Mucosa of stomach (tissue), 1 donor: ENCODE results near the gene HOXA13.

Experiments
- H3K27me3 ChIP-seq: one replicate; pipeline ENCODE4 v1.7.0; 2013; ENCODE audit warnings: mild to moderate bottlenecking, low read length; ENCODE audit not compliant: control insufficient read depth, insufficient read depth
- H3K36me3 ChIP-seq: one replicate; pipeline ENCODE4 v1.7.0; 2013; ENCODE audit warnings: low read length; ENCODE audit not compliant: control insufficient read depth, insufficient read depth
- H3K4me1 ChIP-seq: one replicate; pipeline ENCODE4 v1.7.0; 2013; ENCODE audit warnings: mild to moderate bottlenecking, low read length; ENCODE audit not compliant: control insufficient read depth, insufficient read depth
- H3K4me3 ChIP-seq: one replicate; pipeline ENCODE4 v1.7.0; 2013; ENCODE audit warnings: low read length
- H3K9ac ChIP-seq: one replicate; pipeline ENCODE4 v1.7.0; 2013; ENCODE audit warnings: mild to moderate bottlenecking, low read length, moderate library complexity
- H3K9me3 ChIP-seq: one replicate; pipeline ENCODE4 v1.7.0; 2013; ENCODE audit warnings: mild to moderate bottlenecking, low read length, moderate library complexity; ENCODE audit not compliant: control insufficient read depth
- donor health status: Pancreatic carcinoma.

Gene HOXA13

GRCh38 chr7:27184337-27185012, 15.4 kb downstream of the HOXA13 start:
- Histone ChIP-seq H3K4me3 (no peak overlapping the region), H3K27me3 (peaks cover 96% of the 10 kb centered on the region), H3K9me3 (no peaks in the 10 kb centered on the region), H3K9ac (no peak overlapping the region), H3K36me3 (no peaks in the 10 kb centered on the region), H3K4me1 (peaks cover 38% of the 10 kb centered on the region)

GRCh38 chr7:27183682-27184336, 16.1 kb downstream of the HOXA13 start:
- H3K4me3 ChIP-seq = no peak overlapping the region
- H3K4me1 ChIP-seq = peaks cover 38% of the 10 kb centered on the region
- H3K9ac ChIP-seq = no peak overlapping the region
- no peaks in the 10 kb centered on the region for H3K36me3 ChIP-seq
- peaks cover 96% of the 10 kb centered on the region for H3K27me3 ChIP-seq
- H3K9me3 ChIP-seq = no peaks in the 10 kb centered on the region

- H3K36me3 ChIP-seq = no peaks in the 10 kb centered on the region
- no peaks in the 10 kb centered on the region for H3K9me3 ChIP-seq
- H3K27me3 ChIP-seq = peaks cover 96% of the 10 kb centered on the region
- no peak overlapping the region for H3K4me3 ChIP-seq
- H3K9ac ChIP-seq = no peak overlapping the region
- peaks cover 30% of the 10 kb centered on the region for H3K4me1 ChIP-seq
Measured at GRCh38 chr7:27182861-27183681, 16.8 kb downstream of the HOXA13 start.

- no peak overlapping the region for H3K4me3 ChIP-seq
- H3K9ac ChIP-seq = no peak overlapping the region
- peaks cover 96% of the 10 kb centered on the region for H3K27me3 ChIP-seq
- H3K36me3 ChIP-seq = no peaks in the 10 kb centered on the region
- peaks cover 24% of the 10 kb centered on the region for H3K4me1 ChIP-seq
- H3K9me3 ChIP-seq = no peaks in the 10 kb centered on the region
Measured at GRCh38 chr7:27182285-27182841, 17.5 kb downstream of the HOXA13 start.

GRCh38 chr7:27181795-27182275, 18.1 kb downstream of the HOXA13 start:
- Histone ChIP-seq H3K4me1 (peaks cover 24% of the 10 kb centered on the region), H3K27me3 (peaks cover 96% of the 10 kb centered on the region), H3K9me3 (no peaks in the 10 kb centered on the region), H3K36me3 (no peaks in the 10 kb centered on the region), H3K4me3 (no peak overlapping the region), H3K9ac (no peak overlapping the region)

GRCh38 chr7:27180431-27181420, 19.2 kb downstream of the HOXA13 start:
- H3K36me3 ChIP-seq = no peaks in the 10 kb centered on the region
- H3K27me3 ChIP-seq = peaks cover 97% of the 10 kb centered on the region
- H3K9ac ChIP-seq = no peak overlapping the region
- H3K9me3 ChIP-seq = no peaks in the 10 kb centered on the region
- peaks cover 24% of the 10 kb centered on the region for H3K4me1 ChIP-seq
- no peak overlapping the region for H3K4me3 ChIP-seq

GRCh38 chr7:27179503-27180430, 20.1 kb downstream of the HOXA13 start:
- Histone ChIP-seq H3K9ac (no peak overlapping the region), H3K27me3 (peaks cover 97% of the 10 kb centered on the region), H3K4me3 (no peak overlapping the region), H3K4me1 (peaks cover 19% of the 10 kb centered on the region), H3K9me3 (no peaks in the 10 kb centered on the region), H3K36me3 (no peaks in the 10 kb centered on the region)

- Histone ChIP-seq H3K4me3 (no peak overlapping the region), H3K36me3 (no peaks in the 10 kb centered on the region), H3K4me1 (peaks cover 17% of the 10 kb centered on the region), H3K9me3 (no peaks in the 10 kb centered on the region), H3K9ac (no peak overlapping the region), H3K27me3 (peaks cover 98% of the 10 kb centered on the region)
Measured at GRCh38 chr7:27179030-27179429, 20.9 kb downstream of the HOXA13 start.

- Histone ChIP-seq H3K9ac (no peak overlapping the region), H3K9me3 (no peaks in the 10 kb centered on the region), H3K4me3 (no peak overlapping the region), H3K4me1 (peaks cover 15% of the 10 kb centered on the region), H3K27me3 (peaks cover 98% of the 10 kb centered on the region), H3K36me3 (no peaks in the 10 kb centered on the region)
Measured at GRCh38 chr7:27178366-27178765, 21.5 kb downstream of the HOXA13 start.

GRCh38 chr7:27177795-27178320, 22.0 kb downstream of the HOXA13 start:
- H3K4me3 ChIP-seq = no peak overlapping the region
- peaks cover 98% of the 10 kb centered on the region for H3K27me3 ChIP-seq
- H3K4me1 ChIP-seq = peaks cover 15% of the 10 kb centered on the region
- no peaks in the 10 kb centered on the region for H3K9me3 ChIP-seq
- no peaks in the 10 kb centered on the region for H3K36me3 ChIP-seq
- no peak overlapping the region for H3K9ac ChIP-seq
